Measurements from ENCODE around the gene CRAMP1. TPM values are rescaled to one million over a fixed set of nuclear protein-coding genes. Genes with fewer than 3 reads are reported as not detected.

Gene CRAMP1
- polyA plus RNA-seq, 1 of the 3 experiments (the other 2 are of a cell fraction): 9.5 TPM

- WGBS (ENCODE audit: low lambda C conversion rate): 84% methylated on average over 14 of the region's 17 CpGs
- Histone ChIP-seq H3K27ac (ENCODE audit: low read depth in 2 of 2, low read length in 1 of 2) (no peak overlapping the region), H4K20me1 (ENCODE audit: insufficient read depth) (peaks cover 28% of the 10 kb centered on the region; the same call in 1 of the 2 replicates), H3K36me3 (replicated peaks in 1 of 2; ENCODE audit: control insufficient read depth in 1 of 2, insufficient read depth in 2 of 2, low read length in 1 of 2) (peaks cover 41 to 52% of the 10 kb centered on the region in 2 experiments), H3K27me3 (ENCODE audit: insufficient read depth) (no peaks in the 10 kb centered on the region), H2AFZ (ENCODE audit: low read depth) (no peak overlapping the region), H3F3A (replicated peaks; ENCODE audit: insufficient read depth) (peaks cover 22% of the 10 kb centered on the region), H3K9ac (no peak overlapping the region), H3K4me2 (no peak overlapping the region), H3K4me1 (ENCODE audit: control insufficient read depth in 1 of 2, insufficient read depth in 2 of 2, low read depth in 1 of 2, low read length in 1 of 2) (0 out of 4 replicates have a peak, but pooled peaks cover 0 to 16% of the 10 kb centered on the region in 2 experiments), H3K79me2 (ENCODE audit: insufficient read depth) (peaks cover 88% of the 10 kb centered on the region), H3K4me3 (ENCODE audit: low read depth in 2 of 2, low read length in 1 of 2) (no peak overlapping the region), H3K9me3 (no peaks in the 10 kb centered on the region), H3K9me2 (no peaks in the 10 kb centered on the region)
- no peak for TF ChIP-seq FOXJ3 (CRISPR knock-in tag; IDR thresholded peaks at IDR 0.05)
- no peak for TF ChIP-seq POLR2AphosphoS5 (IDR thresholded peaks at IDR 0.05; ENCODE audit: low read depth, low read length)
- no peak for TF ChIP-seq SIN3A (IDR thresholded peaks at IDR 0.05; ENCODE audit: borderline replicate concordance, low read depth, low read length)
- TF ChIP-seq RFX5 (IDR thresholded peaks at IDR 0.05; ENCODE audit: low read length): no peak
- TF ChIP-seq TAF1 (IDR thresholded peaks at IDR 0.05; ENCODE audit: borderline replicate concordance, low read depth, low read length): no peak
- TF ChIP-seq FOXM1 (IDR thresholded peaks at IDR 0.05; ENCODE audit: low read depth): no peak
- TF ChIP-seq NFIC (IDR thresholded peaks at IDR 0.05; ENCODE audit: borderline replicate concordance): no peak
- no peak for TF ChIP-seq MEF2A (IDR thresholded peaks at IDR 0.05; ENCODE audit: borderline replicate concordance, low read depth)
- no peak for TF ChIP-seq RXRA (IDR thresholded peaks at IDR 0.05; ENCODE audit: borderline replicate concordance, low read depth)
- no peak for TF ChIP-seq SMC3 (IDR thresholded peaks at IDR 0.05; ENCODE audit: low read depth, low read length)
- no peak for TF ChIP-seq CHD2 (IDR thresholded peaks at IDR 0.05; ENCODE audit: low read length, partially characterized antibody)
- no peak for TF ChIP-seq MAX (IDR thresholded peaks at IDR 0.05; ENCODE audit: low read depth)
- no peak for TF ChIP-seq PBX3 (IDR thresholded peaks at IDR 0.05)
- TF ChIP-seq, protein P1, sequence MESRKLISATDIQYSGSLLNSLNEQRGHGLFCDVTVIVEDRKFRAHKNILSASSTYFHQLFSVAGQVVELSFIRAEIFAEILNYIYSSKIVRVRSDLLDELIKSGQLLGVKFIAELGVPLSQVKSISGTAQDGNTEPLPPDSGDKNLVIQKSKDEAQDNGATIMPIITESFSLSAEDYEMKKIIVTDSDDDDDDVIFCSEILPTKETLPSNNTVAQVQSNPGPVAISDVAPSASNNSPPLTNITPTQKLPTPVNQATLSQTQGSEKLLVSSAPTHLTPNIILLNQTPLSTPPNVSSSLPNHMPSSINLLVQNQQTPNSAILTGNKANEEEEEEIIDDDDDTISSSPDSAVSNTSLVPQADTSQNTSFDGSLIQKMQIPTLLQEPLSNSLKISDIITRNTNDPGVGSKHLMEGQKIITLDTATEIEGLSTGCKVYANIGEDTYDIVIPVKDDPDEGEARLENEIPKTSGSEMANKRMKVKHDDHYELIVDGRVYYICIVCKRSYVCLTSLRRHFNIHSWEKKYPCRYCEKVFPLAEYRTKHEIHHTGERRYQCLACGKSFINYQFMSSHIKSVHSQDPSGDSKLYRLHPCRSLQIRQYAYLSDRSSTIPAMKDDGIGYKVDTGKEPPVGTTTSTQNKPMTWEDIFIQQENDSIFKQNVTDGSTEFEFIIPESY (IDR thresholded peaks at IDR 0.05; ENCODE audit: borderline replicate concordance, low read depth): no peak
- no peak for TF ChIP-seq GABPA (IDR thresholded peaks at IDR 0.05; ENCODE audit: low read depth)
- no peak for TF ChIP-seq GATA2 (CRISPR knock-in tag; IDR thresholded peaks at IDR 0.05)
- DNase-seq: no peak
- POLR2A ChIA-PET: no interaction called here
- CTCF ChIA-PET: interaction anchor here (1.0 kb wide), 1 partner anchor 18 kb away, joined by 3 read pairs; the partner anchor contains the start of gene MAPK8IP3
Measured at GRCh38 chr16:1687427-1688316, 75.5 kb downstream of the CRAMP1 start.

All from SK-N-SH (cell line).